H9 (cell line): ENCODE results near the gene ORAI1. TPM values are rescaled to one million over a fixed set of nuclear protein-coding genes. Genes with fewer than 3 reads are reported as not detected.

ENCODE experiments used
- DNase-seq: peaks from one replicate; pipeline ENCODE4 v3.0.0-alpha.2; 2017
- H2AFZ ChIP-seq: one replicate; pipeline ENCODE4 v1.6.1; 2013; ENCODE audit warnings: mild to moderate bottlenecking, low read length, control low read depth, moderate library complexity
- H2AK5ac ChIP-seq: 2 replicates; pipeline ENCODE4 v1.6.1; 2013; ENCODE audit warnings: low read length, control low read depth, mixed read lengths; ENCODE audit not compliant: insufficient read length
- H2BK120ac ChIP-seq: one replicate; pipeline ENCODE4 v1.6.1; 2013; ENCODE audit warnings: low read depth, mild to moderate bottlenecking, low read length, control low read depth, inconsistent platforms; ENCODE audit not compliant: poor library complexity, severe bottlenecking
- H2BK12ac ChIP-seq: 2 replicates; pipeline ENCODE4 v1.6.1; 2013; ENCODE audit warnings: low read length, control low read depth, mixed read lengths, low read depth; ENCODE audit not compliant: insufficient read length
- H2BK15ac ChIP-seq: 2 replicates; pipeline ENCODE4 v1.6.1; 2013; ENCODE audit warnings: low read depth, low read length, control low read depth
- H2BK20ac ChIP-seq: one replicate; pipeline ENCODE4 v1.6.1; 2013; ENCODE audit warnings: low read depth, mild to moderate bottlenecking, low read length, control low read depth, inconsistent platforms; ENCODE audit not compliant: poor library complexity, severe bottlenecking
- H2BK5ac ChIP-seq: 2 replicates; pipeline ENCODE4 v1.6.1; 2013; ENCODE audit warnings: low read length, control low read depth, mixed read lengths; ENCODE audit not compliant: insufficient read length
- H3K14ac ChIP-seq: 2 replicates; pipeline ENCODE4 v1.6.1; 2013; ENCODE audit warnings: low read length, control low read depth; ENCODE audit not compliant: insufficient read depth
- H3K18ac ChIP-seq: 2 replicates; pipeline ENCODE4 v1.6.1; 2013; ENCODE audit warnings: low read depth, mild to moderate bottlenecking, mixed read lengths, low read length, control low read depth; ENCODE audit not compliant: insufficient read length
- H3K23ac ChIP-seq: 2 replicates; pipeline ENCODE4 v1.6.1; 2013; ENCODE audit warnings: low read length, control low read depth, mixed read lengths, low read depth; ENCODE audit not compliant: insufficient read length
- H3K23me2 ChIP-seq: 2 replicates; pipeline ENCODE4 v1.6.1; 2013; ENCODE audit warnings: low read depth, mild to moderate bottlenecking, mixed read lengths, low read length, control low read depth; ENCODE audit not compliant: insufficient read length, poor library complexity, severe bottlenecking
- H3K27ac ChIP-seq: 2 replicates; pipeline ENCODE4 v1.5.1; 2013; ENCODE audit warnings: low read length, control low read depth, mixed read lengths, low read depth; ENCODE audit not compliant: insufficient read length
- H3K27me3 ChIP-seq: 2 replicates; pipeline ENCODE4 v1.6.1; 2013; ENCODE audit warnings: low read length, control low read depth, inconsistent platforms; ENCODE audit not compliant: insufficient read depth
- H3K4ac ChIP-seq: 2 replicates; pipeline ENCODE4 v1.6.1; 2013; ENCODE audit warnings: low read depth, mild to moderate bottlenecking, control low read depth, inconsistent platforms, low read length, moderate library complexity
- H3K4me1 ChIP-seq: 2 replicates; pipeline ENCODE4 v1.6.1; 2013; ENCODE audit warnings: low read length, control low read depth, inconsistent platforms; ENCODE audit not compliant: insufficient read depth
- H3K4me2 ChIP-seq: 2 replicates; pipeline ENCODE4 v1.6.1; 2013; ENCODE audit warnings: low read length, control low read depth, mixed read lengths; ENCODE audit not compliant: insufficient read length, insufficient read depth
- H3K56ac ChIP-seq: 2 replicates; pipeline ENCODE4 v1.6.1; 2013; ENCODE audit warnings: low read depth, mild to moderate bottlenecking, mixed read lengths, low read length, control low read depth; ENCODE audit not compliant: insufficient read length
- H3K79me1 ChIP-seq: 2 replicates; pipeline ENCODE4 v1.6.1; 2013; ENCODE audit warnings: low read depth, mild to moderate bottlenecking, moderate library complexity, low read length, control low read depth, inconsistent platforms; ENCODE audit not compliant: insufficient read depth, poor library complexity, severe bottlenecking
- H3K79me2 ChIP-seq: 2 replicates; pipeline ENCODE4 v1.6.1; 2013; ENCODE audit warnings: low read length, control low read depth, inconsistent platforms; ENCODE audit not compliant: insufficient read depth
- H3K9ac ChIP-seq: 2 replicates; pipeline ENCODE4 v1.6.1; 2013; ENCODE audit warnings: low read length, control low read depth, mixed read lengths; ENCODE audit not compliant: insufficient read length; ENCODE audit errors: extremely low read depth
- H3K9me3 ChIP-seq: one replicate; pipeline ENCODE4 v1.6.1; 2013; ENCODE audit warnings: low read depth, low read length, inconsistent platforms; ENCODE audit not compliant: control insufficient read depth
- H3T11ph ChIP-seq: one replicate; pipeline ENCODE4 v1.6.1; 2013; ENCODE audit warnings: mild to moderate bottlenecking, low read length, control low read depth, inconsistent platforms
- H4K20me1 ChIP-seq: one replicate; pipeline ENCODE4 v1.6.1; 2013; ENCODE audit not compliant: control insufficient read depth, insufficient read length, insufficient read depth
- H4K5ac ChIP-seq: 2 replicates; pipeline ENCODE4 v1.6.1; 2013; ENCODE audit warnings: low read depth, mild to moderate bottlenecking, mixed read lengths, low read length, control low read depth; ENCODE audit not compliant: insufficient read length
- H4K8ac ChIP-seq: replicated peaks from 2 replicates; pipeline ENCODE4 v1.6.1; 2013; ENCODE audit warnings: low read length, control low read depth, mixed read lengths, low read depth; ENCODE audit not compliant: insufficient read length
- H4K91ac ChIP-seq: 2 replicates; pipeline ENCODE4 v1.6.1; 2013; ENCODE audit warnings: low read depth, mild to moderate bottlenecking, moderate library complexity, mixed read lengths, low read length, control low read depth; ENCODE audit not compliant: insufficient read length
- H3K27ac Mint-ChIP-seq, 3 experiments: 2 replicates in 2 of 3; 3 replicates in 1 of 3; pipeline ENCODE4 v1.8.0; 2020 to 2021; ENCODE audit warnings: mixed read lengths in 3 of 3, mild to moderate bottlenecking in 1 of 3, moderate library complexity in 1 of 3
- H3K27me3 Mint-ChIP-seq: 2 replicates; pipeline ENCODE4 v1.8.0; 2021; ENCODE audit warnings: low read depth, mild to moderate bottlenecking, moderate library complexity, mixed read lengths
- H3K36me3 Mint-ChIP-seq, 3 experiments: 2 replicates in 2 of 3; 3 replicates in 1 of 3; pipeline ENCODE4 v1.8.0; 2020 to 2021; ENCODE audit warnings: low read depth in 3 of 3, mixed read lengths in 3 of 3; ENCODE audit not compliant: insufficient read depth in 1 of 3
- H3K4me1 Mint-ChIP-seq, 2 experiments: 2 replicates each; pipeline ENCODE4 v1.8.0; 2020; ENCODE audit warnings: mixed read lengths in 2 of 2
- H3K4me3 Mint-ChIP-seq, 2 experiments: 2 replicates in 1 of 2; 3 replicates in 1 of 2; pipeline ENCODE4 v1.8.0; 2020 to 2021; ENCODE audit warnings: mild to moderate bottlenecking in 2 of 2, mixed read lengths in 2 of 2, moderate library complexity in 1 of 2
- H3K9me3 Mint-ChIP-seq, 2 experiments: 2 replicates in 1 of 2; 3 replicates in 1 of 2; pipeline ENCODE4 v1.8.0; 2020; ENCODE audit warnings: mild to moderate bottlenecking in 2 of 2, mixed read lengths in 2 of 2, moderate library complexity in 1 of 2
- CTCF ChIP-seq: fragments of 200-600 bp; sonication (generic); conservative IDR thresholded peaks from 3 replicates; pipeline ENCODE4 v1.8.0; 2021; ENCODE audit warnings: antibody characterized with exemption, mild to moderate bottlenecking
- WGBS: extraction: QIAGEN DNeasy Blood & Tissue Kit; methylation state at CpG from one replicate; pipeline ENCODE4 v1.1.7; 2013; ENCODE audit warnings: missing lambda C conversion rate, low lambda C conversion rate, mixed read lengths; ENCODE audit not compliant: insufficient read length; ENCODE audit errors: extremely low coverage; 5-methylcytosine and 5-hydroxymethylcytosine counted together
- total RNA-seq: library from RNA; stranded (reverse); gene quantifications from 2 replicates; pipeline ENCODE4 v1.2.1, GENCODE V29; 2021

Gene ORAI1
- total RNA-seq, 1 experiment from 2014 or later: 24.7 TPM

- H3K27me3 Mint-ChIP-seq: no peaks in the 10 kb centered on the region
- Histone ChIP-seq H3K79me2 (peaks cover 2% of the 10 kb centered on the region; the same call in 1 of the 2 replicates), H2BK15ac (no peak overlapping the region), H3K23me2 (peaks cover 3% of the 10 kb centered on the region), H3K9me3 (no peaks in the 10 kb centered on the region), H3K4ac (no peak overlapping the region), H2BK120ac (no peak overlapping the region), H3K4me2 (no peak overlapping the region), H2BK12ac (no peak overlapping the region), H4K8ac (no peak overlapping the region), H4K5ac (no peak overlapping the region), H2BK20ac (no peak overlapping the region), H3K4me1 (no peaks in the 10 kb centered on the region; the same call in 1 of the 2 replicates), H4K91ac (no peak overlapping the region), H3K27me3 (no peaks in the 10 kb centered on the region), H2AK5ac (no peak overlapping the region), H3K27ac (no peak overlapping the region), H2AFZ (no peak overlapping the region), H3K23ac (no peak overlapping the region), H3K14ac (no peak overlapping the region), H3K56ac (no peak overlapping the region), H2BK5ac (no peak overlapping the region), H3K9ac (no peak overlapping the region), H3K18ac (no peak overlapping the region), H3T11ph (no peak overlapping the region), H3K79me1 (peaks cover 11% of the 10 kb centered on the region), H4K20me1 (no peaks in the 10 kb centered on the region)
- peaks cover 4 to 24% (median 15%) of the 10 kb centered on the region in 3 experiments; a peak in 6 of 7 replicates for H3K36me3 Mint-ChIP-seq
- WGBS: no CpG with 5 or more reads among the region's 18 CpGs
- H3K9me3 Mint-ChIP-seq: no peaks in the 10 kb centered on the region
- no peak for DNase-seq
- no peak for TF ChIP-seq CTCF
- H3K27ac Mint-ChIP-seq: peak overlapping the region in 2 of 3 experiments; percentile 61 to 62; a peak in 3 of 7 replicates
- no peak overlapping the region for H3K4me3 Mint-ChIP-seq
- H3K4me1 Mint-ChIP-seq: peaks cover 2 to 12% of the 10 kb centered on the region in 2 experiments; a peak in 3 of 4 replicates
Measured at GRCh38 chr12:121641343-121641630, 15.0 kb downstream of the ORAI1 start.
